ENCODE data around the gene SASH3.
"Not testable (repeated sequence)": the region's sequence is repeated elsewhere in the genome, so short reads cannot be mapped to it uniquely, and the experiment has no call there.

Gene SASH3

DNA sequence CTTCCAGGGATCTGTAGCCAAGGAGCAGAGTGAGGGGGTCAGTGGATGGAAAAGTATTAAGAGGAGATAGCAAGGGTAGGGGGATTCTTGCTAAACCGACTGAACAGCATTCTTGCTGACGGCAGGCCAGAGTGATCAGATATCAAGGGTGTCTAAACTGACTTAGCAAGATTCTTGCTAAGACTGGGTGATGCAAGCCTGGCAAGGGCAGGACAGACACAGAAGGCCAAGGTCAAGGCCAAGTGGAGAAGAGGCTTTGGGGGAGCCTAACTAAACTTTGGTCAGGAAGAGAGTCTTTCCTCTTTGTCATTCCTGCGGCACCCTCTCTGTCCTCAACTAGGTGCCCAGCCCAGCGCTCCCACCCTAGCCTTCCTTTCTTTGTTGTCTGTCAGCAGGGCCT lies 40.2 kb upstream of the SASH3 start:
- DNase-seq (ENCODE audit: low spot score): no peak
- TF ChIP-seq, protein P1, sequence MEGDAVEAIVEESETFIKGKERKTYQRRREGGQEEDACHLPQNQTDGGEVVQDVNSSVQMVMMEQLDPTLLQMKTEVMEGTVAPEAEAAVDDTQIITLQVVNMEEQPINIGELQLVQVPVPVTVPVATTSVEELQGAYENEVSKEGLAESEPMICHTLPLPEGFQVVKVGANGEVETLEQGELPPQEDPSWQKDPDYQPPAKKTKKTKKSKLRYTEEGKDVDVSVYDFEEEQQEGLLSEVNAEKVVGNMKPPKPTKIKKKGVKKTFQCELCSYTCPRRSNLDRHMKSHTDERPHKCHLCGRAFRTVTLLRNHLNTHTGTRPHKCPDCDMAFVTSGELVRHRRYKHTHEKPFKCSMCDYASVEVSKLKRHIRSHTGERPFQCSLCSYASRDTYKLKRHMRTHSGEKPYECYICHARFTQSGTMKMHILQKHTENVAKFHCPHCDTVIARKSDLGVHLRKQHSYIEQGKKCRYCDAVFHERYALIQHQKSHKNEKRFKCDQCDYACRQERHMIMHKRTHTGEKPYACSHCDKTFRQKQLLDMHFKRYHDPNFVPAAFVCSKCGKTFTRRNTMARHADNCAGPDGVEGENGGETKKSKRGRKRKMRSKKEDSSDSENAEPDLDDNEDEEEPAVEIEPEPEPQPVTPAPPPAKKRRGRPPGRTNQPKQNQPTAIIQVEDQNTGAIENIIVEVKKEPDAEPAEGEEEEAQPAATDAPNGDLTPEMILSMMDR (IDR thresholded peaks at IDR 0.05; ENCODE audit: extremely low read depth, missing control alignments): no peak

DNA sequence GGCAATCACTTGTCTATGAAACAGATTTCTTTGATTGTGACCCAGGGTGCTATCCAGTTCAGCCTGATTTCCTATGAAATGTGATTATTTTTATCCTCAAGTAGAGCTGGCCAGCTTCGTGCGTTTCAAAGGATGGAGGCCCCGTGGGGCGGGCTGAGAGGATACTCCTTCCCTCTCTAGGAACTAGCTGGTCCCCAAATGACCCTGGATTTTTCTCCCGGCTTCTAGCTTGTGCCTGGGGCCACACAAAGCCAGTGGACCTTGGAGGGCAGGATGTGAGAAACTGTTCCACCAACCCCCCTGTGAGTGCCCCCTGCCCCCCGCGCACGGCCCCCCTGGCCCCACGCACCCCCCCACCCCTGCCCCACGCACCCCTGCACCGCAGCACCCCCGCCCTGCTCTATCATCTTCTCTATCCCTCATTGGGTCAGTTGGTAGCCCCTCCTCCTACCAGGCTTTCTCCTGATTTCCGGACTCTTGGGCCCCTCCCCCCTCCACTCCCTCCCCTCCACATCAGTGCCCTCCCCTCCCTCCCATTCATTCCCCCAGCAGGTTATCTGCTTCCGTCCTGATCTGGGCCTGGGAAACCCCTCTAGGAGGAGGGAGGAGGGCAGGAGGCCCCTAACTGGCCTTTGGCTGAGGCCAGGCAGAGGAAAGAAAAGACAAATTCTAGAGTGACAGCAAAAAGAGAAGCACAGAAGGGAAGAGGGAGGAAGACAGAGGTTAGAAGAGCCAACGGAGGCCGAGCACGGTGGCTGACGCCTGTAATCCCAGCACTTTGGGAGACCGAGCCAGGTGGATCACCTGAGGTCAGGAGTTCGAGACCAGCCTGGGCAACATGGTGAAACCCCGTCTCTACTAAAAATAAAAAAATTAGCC lies 37.6 kb upstream of the SASH3 start:
- DNase-seq (ENCODE audit: low spot score): no peak

DNA sequence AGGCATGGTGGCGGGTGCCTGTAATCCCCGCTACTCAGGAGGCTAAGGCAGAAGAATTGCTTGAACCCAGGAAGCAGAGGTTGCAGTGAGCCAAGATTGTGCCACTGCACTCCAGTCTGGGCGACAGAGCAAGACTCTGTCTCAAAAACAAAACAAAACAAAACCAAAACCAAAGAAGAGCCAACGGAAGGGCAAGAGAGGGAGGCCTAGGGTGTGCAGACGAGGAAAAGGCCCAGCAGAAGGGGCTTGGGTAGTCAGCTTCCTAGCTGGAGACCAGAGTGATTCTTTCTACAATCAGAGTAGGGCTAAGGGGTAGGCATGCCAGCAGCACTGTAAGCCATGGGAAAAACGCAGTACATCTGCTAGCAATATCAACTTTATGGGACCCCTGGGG lies 37.0 kb upstream of the SASH3 start:
- not testable (repeated sequence) for DNase-seq (ENCODE audit: low spot score)

More for the DNA sequence above, 37.6 kb upstream of the SASH3 start:
- TF ChIP-seq, protein P1 (IDR thresholded peaks at IDR 0.05; ENCODE audit: extremely low read depth, missing control alignments): no peak

DNA sequence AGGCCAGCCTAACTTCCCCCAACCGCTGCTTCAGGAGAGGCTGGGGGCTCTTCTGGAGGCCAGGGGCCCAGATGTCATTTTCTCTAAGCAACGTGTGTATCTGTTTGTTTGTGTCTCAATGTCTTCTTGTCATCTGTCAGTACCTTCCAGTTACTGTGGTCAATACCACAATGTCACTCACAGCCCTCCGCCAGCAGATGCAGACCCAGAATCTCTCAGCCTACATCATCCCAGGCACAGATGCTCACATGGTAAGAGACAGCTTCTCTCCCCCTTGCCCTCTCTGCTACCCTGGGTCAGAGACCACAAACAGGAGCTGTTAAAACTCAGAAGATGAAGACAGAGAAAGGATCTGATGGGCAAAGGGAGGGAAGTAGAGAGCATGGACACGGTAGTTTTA lies 35.9 kb upstream of the SASH3 start:
- TF ChIP-seq, protein P1 (IDR thresholded peaks at IDR 0.05; ENCODE audit: extremely low read depth, missing control alignments): no peak
- no peak for DNase-seq (ENCODE audit: low spot score)

DNA sequence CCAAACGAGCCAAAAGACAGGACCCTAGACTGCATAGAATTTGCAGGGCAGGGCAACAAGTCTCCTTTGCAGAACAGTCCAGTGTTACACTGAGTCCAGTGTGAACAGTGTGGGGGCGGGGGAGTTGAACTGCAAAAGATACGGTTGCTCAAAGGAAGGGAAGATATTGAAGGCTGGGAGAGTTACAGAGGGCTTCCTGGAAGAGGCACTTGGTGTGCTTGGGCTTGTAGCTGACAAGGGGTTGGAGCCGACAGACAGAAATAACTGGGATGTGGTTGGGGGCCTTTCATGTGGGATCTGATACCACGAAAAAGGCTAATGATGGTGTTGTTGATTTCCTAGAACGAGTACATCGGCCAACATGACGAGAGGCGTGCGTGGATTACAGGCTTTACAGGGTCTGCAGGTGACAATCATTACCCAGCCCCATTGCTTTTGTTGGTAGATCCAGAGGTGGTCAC lies 34.9 kb upstream of the SASH3 start:
- no peak for DNase-seq (ENCODE audit: low spot score)
- TF ChIP-seq, protein P1 (IDR thresholded peaks at IDR 0.05; ENCODE audit: extremely low read depth, missing control alignments): no peak

DNA sequence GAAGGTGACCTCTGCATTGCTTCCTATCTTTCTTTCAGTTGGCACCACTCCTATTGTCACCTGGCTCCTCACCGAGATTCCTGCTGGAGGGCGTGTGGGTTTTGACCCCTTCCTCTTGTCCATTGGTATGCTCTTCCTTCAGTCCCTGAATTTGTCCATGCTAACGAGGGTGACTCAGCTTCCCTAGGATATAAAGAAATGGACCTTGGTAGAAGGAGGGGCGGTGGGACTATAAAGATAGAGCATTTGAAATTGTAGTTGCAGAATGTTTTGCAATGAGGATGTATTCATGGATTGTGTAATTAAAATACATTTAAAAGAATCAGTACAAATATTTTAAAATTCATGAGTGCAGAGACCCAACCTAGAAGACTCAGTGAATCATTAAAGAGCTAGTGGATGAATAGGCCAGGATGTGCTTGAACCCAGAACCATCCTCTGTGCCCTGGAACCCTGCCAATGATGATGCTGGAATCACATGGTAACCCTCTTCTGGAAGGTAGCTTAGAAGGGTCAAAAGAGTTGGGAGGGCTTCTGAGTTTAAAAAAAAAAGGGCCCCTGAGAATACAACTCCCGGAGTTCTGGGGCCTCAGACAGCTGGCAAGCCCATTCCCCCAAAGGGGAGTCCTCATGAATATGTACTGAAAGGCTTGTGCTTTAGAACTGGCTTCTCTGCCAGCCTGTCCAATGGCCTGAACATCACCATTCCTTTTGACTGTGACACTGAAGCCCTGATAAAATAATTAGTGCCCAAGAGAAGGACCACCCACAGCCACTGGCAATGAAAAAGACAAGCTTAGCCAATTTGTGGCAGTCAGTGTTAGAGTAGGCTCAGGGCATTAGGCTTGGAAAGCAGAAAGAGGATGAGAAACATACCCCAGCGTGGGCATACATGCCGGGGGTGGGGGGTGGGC lies 32.9 kb upstream of the SASH3 start:
- TF ChIP-seq, protein P1 (IDR thresholded peaks at IDR 0.05; ENCODE audit: extremely low read depth, missing control alignments): no peak
- DNase-seq (ENCODE audit: low spot score): no peak

DNA sequence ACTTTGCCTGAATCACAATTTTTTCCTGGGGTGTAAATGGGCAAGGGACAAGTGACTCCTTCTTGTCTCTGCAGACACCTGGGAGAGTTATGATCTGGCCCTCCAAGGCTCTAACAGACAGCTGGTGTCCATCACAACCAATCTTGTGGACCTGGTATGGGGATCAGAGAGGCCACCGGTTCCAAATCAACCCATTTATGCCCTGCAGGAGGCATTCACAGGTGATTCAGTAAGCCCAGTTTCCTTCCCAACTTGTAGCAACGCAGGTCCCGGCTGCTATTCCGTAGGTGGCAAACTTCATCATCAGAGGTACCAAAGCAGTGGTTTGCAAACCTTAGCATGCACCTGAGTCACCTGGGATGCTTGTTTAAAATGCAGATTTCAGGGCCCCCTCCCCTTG lies 32.2 kb upstream of the SASH3 start:
- DNase-seq (ENCODE audit: low spot score): no peak
- TF ChIP-seq, protein P1 (IDR thresholded peaks at IDR 0.05; ENCODE audit: extremely low read depth, missing control alignments): no peak
